Amygdala (tissue), 56 donors: ENCODE data around the gene CCDC179.

Experiments used
- DNase-seq, 56 donors: peaks; one replicate each; lab custom pipeline; 2025; lab: John Stamatoyannopoulos, UW

The CCDC179 gene

GRCh38 chr11:22860241-22860640, at the start of gene CCDC179:
Gene CCDC179 (minus strand): TSS chr11:22860474. CDS start chr11:22860421, 53 bp downstream.
- DNase-seq = no peak

- no peak for DNase-seq
These were observed 43.5 kb upstream of the CCDC179 start for GRCh38 chr11:22903782-22904181.

GRCh38 chr11:22901603-22902002, 41.3 kb upstream of the CCDC179 start:
- no peak for DNase-seq

GRCh38 chr11:22900764-22901486, 40.7 kb upstream of the CCDC179 start:
- no peak for DNase-seq

- DNase-seq = no peak
These were observed 37.8 kb upstream of the CCDC179 start for GRCh38 chr11:22898036-22898435.

GRCh38 chr11:22890227-22890626, 30.0 kb upstream of the CCDC179 start:
- DNase-seq = no peak

- no peak for DNase-seq
These were observed 23.9 kb upstream of the CCDC179 start for GRCh38 chr11:22884217-22884616.

- no peak for DNase-seq
These were observed 19.4 kb upstream of the CCDC179 start for GRCh38 chr11:22879630-22880029.

GRCh38 chr11:22878604-22879003, 18.3 kb upstream of the CCDC179 start:
- no peak for DNase-seq

- no peak for DNase-seq
These were observed 17.8 kb upstream of the CCDC179 start for GRCh38 chr11:22878039-22878438.

- DNase-seq = peak in 27 of 56 donors; percentile 0 to 81 (median 8)
These were observed 15.7 kb upstream of the CCDC179 start for GRCh38 chr11:22875869-22876473.

- DNase-seq = no peak
These were observed 9.1 kb upstream of the CCDC179 start for GRCh38 chr11:22869325-22869724.

- no peak for DNase-seq
These were observed 518 bp downstream of the CCDC179 start for GRCh38 chr11:22859756-22860155.

- DNase-seq = no peak
These were observed 8.8 kb downstream of the CCDC179 start for GRCh38 chr11:22851477-22851876.

GRCh38 chr11:22846726-22847125, 13.5 kb downstream of the CCDC179 start:
- DNase-seq = no peak

- DNase-seq = peak in 1 of 56 donors; percentile 3
These were observed 27.8 kb downstream of the CCDC179 start for GRCh38 chr11:22832315-22833015.

GRCh38 chr11:22830082-22830414, 30.2 kb downstream of the CCDC179 start:
- no peak for DNase-seq

GRCh38 chr11:22829231-22830081, 30.8 kb downstream of the CCDC179 start, which contains the start of gene SVIP:
Gene SVIP (minus strand): TSS chr11:22829801. CDS start chr11:22829748, 53 bp downstream.
- peak; percentile 49 to 96 (median 89) for DNase-seq

- no peak for DNase-seq
These were observed 31.9 kb downstream of the CCDC179 start for GRCh38 chr11:22828373-22828772.

- DNase-seq = no peak
These were observed 38.1 kb downstream of the CCDC179 start for GRCh38 chr11:22822203-22822602.

- no peak for DNase-seq
These were observed 50.4 kb downstream of the CCDC179 start for GRCh38 chr11:22809893-22810292.
